ENCODE data around the gene CES3.

Gene CES3

DNA sequence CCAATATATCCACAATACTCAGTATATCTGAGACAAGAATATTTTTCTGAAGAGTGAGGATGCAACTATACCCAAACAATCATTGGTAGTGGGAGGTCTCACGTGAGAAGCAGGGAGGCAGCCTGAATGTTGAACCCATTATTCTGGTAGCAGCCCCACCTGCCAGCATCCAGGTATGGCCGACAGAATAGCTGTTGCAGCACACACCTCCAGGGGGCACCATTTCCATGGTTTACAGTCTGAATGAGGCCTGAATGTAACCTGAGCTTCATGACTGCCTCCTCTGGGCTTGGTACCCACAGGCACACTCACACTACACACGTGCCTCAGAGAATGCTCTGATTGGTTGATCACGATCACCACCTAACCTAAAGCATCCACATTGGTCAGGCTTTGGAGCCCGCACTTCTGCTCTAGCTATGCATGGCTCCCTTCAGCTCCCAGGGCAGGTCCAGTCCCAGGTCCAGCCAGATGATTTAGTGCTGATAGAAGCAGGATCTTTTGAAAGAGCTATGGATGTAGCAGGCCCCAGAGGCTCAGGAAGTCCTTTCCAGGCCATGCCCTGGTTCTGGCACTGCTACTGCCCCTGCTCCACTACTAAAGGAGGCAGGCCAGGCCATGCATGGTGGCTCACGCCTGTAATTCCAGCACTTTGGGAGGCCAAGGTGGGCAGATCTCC lies 56.9 kb downstream of the CES3 start:
- DNase-seq (ENCODE audit: low spot score): peak; percentile 86
- TF ChIP-seq, protein P1, sequence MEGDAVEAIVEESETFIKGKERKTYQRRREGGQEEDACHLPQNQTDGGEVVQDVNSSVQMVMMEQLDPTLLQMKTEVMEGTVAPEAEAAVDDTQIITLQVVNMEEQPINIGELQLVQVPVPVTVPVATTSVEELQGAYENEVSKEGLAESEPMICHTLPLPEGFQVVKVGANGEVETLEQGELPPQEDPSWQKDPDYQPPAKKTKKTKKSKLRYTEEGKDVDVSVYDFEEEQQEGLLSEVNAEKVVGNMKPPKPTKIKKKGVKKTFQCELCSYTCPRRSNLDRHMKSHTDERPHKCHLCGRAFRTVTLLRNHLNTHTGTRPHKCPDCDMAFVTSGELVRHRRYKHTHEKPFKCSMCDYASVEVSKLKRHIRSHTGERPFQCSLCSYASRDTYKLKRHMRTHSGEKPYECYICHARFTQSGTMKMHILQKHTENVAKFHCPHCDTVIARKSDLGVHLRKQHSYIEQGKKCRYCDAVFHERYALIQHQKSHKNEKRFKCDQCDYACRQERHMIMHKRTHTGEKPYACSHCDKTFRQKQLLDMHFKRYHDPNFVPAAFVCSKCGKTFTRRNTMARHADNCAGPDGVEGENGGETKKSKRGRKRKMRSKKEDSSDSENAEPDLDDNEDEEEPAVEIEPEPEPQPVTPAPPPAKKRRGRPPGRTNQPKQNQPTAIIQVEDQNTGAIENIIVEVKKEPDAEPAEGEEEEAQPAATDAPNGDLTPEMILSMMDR (IDR thresholded peaks at IDR 0.05; ENCODE audit: borderline replicate concordance, control extremely low read depth, extremely low read depth, insufficient read depth, missing control alignments): peak; percentile 91
- in situ Hi-C loops (cut with MboI; ENCODE audit: low sequenced_read_pairs, unreplicated experiment): loop anchor here (5.0 kb wide), 1 partner anchor 134 kb away; the partner anchor contains the start of gene B3GNT9

DNA sequence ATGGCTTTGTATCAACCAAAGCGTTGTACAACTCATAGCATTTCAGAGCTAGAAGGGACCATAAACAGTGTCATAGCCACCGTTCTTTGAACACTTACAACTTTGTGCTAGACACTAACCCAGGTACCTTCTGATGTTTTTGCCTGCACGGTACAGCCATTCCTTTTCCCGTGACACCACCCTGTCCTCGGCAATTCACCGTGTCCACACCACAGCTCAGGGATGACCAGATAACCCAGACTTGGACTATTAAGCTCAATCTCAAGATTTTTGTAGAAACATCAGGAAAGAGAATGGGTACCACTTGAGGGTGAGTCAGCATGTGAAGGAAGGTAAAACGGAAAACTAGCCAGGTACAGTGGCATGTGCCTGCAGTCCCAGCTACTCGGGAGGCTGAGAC lies 58.1 kb downstream of the CES3 start:
- in situ Hi-C loops (cut with MboI; ENCODE audit: low sequenced_read_pairs, unreplicated experiment): loop anchor here (5.0 kb wide), 1 partner anchor 133 kb away; the partner anchor contains the start of gene B3GNT9
- no peak for DNase-seq (ENCODE audit: low spot score)
- TF ChIP-seq, protein P1 (IDR thresholded peaks at IDR 0.05; ENCODE audit: borderline replicate concordance, control extremely low read depth, extremely low read depth, insufficient read depth, missing control alignments): no peak

DNA sequence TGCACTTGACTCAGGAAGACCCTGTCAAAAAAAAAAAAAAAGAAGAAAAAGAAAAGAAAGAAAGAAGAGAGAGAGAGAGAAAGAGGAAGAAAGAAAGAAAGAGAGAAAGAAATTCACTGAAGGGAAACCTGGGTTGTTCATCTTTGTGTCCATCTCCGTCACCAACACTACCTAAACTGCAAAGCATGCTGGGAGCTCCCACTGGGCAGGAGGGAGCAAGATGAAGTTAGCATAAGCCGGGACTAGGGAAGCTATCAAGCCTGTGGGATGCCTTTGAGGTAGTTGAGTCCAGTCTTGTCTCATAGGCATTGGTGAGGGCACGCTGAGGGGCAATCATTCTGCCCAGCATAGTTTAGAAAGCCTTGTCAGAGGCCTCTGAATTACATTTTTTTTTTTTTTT lies 60.3 kb downstream of the CES3 start:
- TF ChIP-seq, protein P1 (IDR thresholded peaks at IDR 0.05; ENCODE audit: borderline replicate concordance, control extremely low read depth, extremely low read depth, insufficient read depth, missing control alignments): no peak
- no peak for DNase-seq (ENCODE audit: low spot score)
- in situ Hi-C loops (cut with MboI; ENCODE audit: low sequenced_read_pairs, unreplicated experiment): no loop called here

DNA sequence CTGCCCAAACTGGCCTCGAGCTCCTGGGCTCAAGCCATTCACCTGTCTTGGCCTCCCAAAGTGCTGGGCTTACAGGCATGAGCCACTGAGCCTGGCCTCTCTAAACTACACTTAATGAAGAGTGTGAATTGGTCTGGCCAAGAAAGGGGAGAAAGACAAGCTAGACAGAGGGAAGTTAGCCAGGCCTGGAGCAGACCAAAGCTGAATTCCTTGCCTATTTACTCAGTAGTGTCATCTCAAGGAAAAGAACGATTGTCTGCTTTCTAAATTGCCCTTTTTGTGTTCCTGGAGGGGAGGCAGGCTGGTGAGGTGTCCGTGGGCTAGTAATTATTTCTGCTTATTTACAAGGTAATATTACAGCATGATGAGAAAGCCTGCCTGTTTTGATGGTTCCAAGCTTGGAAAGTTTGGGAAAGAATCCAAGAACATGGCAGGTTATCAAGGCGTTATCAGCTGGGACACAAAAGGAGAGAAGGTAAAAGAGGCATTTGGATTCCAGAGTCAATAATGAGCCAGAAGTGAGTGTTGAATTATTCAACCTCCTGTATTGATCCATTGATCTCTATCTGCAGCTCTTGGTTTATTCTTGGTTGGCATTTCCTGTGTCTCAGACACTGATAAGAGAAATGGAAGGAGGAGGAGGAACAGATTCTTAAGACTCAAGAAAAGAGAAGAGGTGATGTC lies 61.6 kb downstream of the CES3 start:
- TF ChIP-seq, protein P1 (IDR thresholded peaks at IDR 0.05; ENCODE audit: borderline replicate concordance, control extremely low read depth, extremely low read depth, insufficient read depth, missing control alignments): no peak
- in situ Hi-C loops (cut with MboI; ENCODE audit: low sequenced_read_pairs, unreplicated experiment): no loop called here
- DNase-seq (ENCODE audit: low spot score): no peak

DNA sequence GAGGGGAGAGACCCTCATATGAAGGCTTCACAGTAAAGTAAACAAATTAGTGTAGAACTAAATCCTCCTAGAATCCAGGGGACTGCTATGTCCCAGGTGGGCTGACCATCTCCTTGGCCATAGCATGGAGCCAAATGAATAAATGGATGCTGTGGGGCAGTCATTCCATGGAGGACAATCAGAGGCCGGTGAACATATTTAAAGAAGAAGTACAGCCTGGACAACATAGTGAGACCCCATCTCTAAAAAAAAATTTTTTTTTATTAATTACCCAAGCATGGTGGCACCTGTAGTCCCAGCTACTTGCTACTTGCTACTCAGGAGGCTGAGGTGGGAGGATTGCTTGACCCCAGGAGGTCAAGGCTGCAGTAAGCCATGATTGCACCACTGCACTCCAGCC lies 62.6 kb downstream of the CES3 start:
- no peak for DNase-seq (ENCODE audit: low spot score)
- in situ Hi-C loops (cut with MboI; ENCODE audit: low sequenced_read_pairs, unreplicated experiment): no loop called here
- TF ChIP-seq, protein P1 (IDR thresholded peaks at IDR 0.05; ENCODE audit: borderline replicate concordance, control extremely low read depth, extremely low read depth, insufficient read depth, missing control alignments): no peak
